GM19467 (cell line): ENCODE measurements around the gene CWC25.
"Not testable (repeated sequence)": the region's sequence is repeated elsewhere in the genome, so short reads cannot be mapped to it uniquely, and the experiment has no call there.

Source experiments
- ATAC-seq: cut with Tn5 transposase; IDR thresholded peaks from one replicate; pipeline ENCODE4 v1.9.1; 2021; ENCODE audit warnings: mild to moderate bottlenecking, moderate library complexity; ENCODE audit not compliant: unreplicated experiment

Gene CWC25

GRCh38 chr17:38824899-38825761, at the start of gene CWC25:
TSS of gene CWC25 (minus strand) at chr17:38825321. CDS start at chr17:38825183, 138 bp downstream.
- ATAC-seq, result peak; percentile 58

GRCh38 chr17:38873640-38874380, 48.7 kb upstream of the CWC25 start:
- no peak for ATAC-seq

GRCh38 chr17:38872671-38873385, 47.7 kb upstream of the CWC25 start:
- ATAC-seq, result no peak

GRCh38 chr17:38872027-38872511, 46.9 kb upstream of the CWC25 start:
- no peak for ATAC-seq

- ATAC-seq, result no peak
Measured at GRCh38 chr17:38871247-38872015, 46.3 kb upstream of the CWC25 start.

GRCh38 chr17:38870259-38871165, 45.4 kb upstream of the CWC25 start:
- no peak for ATAC-seq

- peak; percentile 46 for ATAC-seq
Measured at GRCh38 chr17:38869526-38870258, 44.6 kb upstream of the CWC25 start, which contains the start of gene LASP1. TSS of gene LASP1 (plus strand) at chr17:38870058. CDS start at chr17:38870190, 132 bp downstream.

- ATAC-seq, result peak; percentile 33
Measured at GRCh38 chr17:38868817-38869525, 43.9 kb upstream of the CWC25 start.

GRCh38 chr17:38867968-38868816, 43.1 kb upstream of the CWC25 start:
- no peak for ATAC-seq

- ATAC-seq, result no peak
Measured at GRCh38 chr17:38867179-38867967, 42.3 kb upstream of the CWC25 start.

- ATAC-seq, result no peak
Measured at GRCh38 chr17:38864636-38865398, 39.7 kb upstream of the CWC25 start.

GRCh38 chr17:38861399-38861843, 36.3 kb upstream of the CWC25 start:
- no peak for ATAC-seq

- ATAC-seq, result no peak
Measured at GRCh38 chr17:38857271-38857670, 32.1 kb upstream of the CWC25 start.

GRCh38 chr17:38855101-38855714, 30.1 kb upstream of the CWC25 start:
- ATAC-seq, result not testable (repeated sequence)
